Right lobe of liver (tissue), 4 donors: ENCODE measurements around the gene BEND7.

Source experiments
- POLR2A ChIP-seq: fragments of 450-650 bp; IDR thresholded peaks from one replicate; pipeline ENCODE4 v1.6.1; 2017; ENCODE audit warnings: antibody characterized with exemption, mild to moderate bottlenecking
- TF ChIP-seq, protein P1 (sequence below), 4 donors: fragments of 200-600 bp in 3 of 4; fragments of 450-650 bp in 1 of 4; IDR thresholded peaks; one replicate each; pipeline versions ENCODE4 v1.5.1 to v1.8.0; 2016 to 2022; ENCODE audit warnings: antibody characterized with exemption in 4 of 4, mild to moderate bottlenecking in 2 of 4
- donor health status: DM: no; HTN: no; CAD: no.
- donor health status: DM: no; HTN: no; CAD: no.
- donor health status: DM: no; HTN: yes; CAD: no.

DNA sequence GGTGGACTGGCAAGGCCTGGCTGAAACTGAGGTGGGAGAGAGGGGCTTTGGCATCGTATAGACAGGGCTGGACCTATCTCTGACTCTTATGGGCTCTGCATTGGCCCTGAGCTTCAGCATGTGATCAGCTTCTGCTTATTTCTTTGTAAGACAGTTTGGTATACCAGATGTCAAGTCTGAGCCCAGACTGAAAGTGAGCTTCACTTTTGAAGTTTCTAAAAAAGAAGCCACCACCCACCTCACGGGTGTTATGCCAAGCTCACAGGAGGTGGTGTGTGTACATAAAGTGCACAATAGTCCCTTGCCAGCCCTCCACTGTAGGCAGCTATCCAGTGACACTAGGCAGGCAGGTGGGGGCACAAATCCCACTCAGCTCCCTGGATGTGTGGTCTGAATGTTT, 112.1 kb downstream of the BEND7 start:
- TF ChIP-seq, protein P1, sequence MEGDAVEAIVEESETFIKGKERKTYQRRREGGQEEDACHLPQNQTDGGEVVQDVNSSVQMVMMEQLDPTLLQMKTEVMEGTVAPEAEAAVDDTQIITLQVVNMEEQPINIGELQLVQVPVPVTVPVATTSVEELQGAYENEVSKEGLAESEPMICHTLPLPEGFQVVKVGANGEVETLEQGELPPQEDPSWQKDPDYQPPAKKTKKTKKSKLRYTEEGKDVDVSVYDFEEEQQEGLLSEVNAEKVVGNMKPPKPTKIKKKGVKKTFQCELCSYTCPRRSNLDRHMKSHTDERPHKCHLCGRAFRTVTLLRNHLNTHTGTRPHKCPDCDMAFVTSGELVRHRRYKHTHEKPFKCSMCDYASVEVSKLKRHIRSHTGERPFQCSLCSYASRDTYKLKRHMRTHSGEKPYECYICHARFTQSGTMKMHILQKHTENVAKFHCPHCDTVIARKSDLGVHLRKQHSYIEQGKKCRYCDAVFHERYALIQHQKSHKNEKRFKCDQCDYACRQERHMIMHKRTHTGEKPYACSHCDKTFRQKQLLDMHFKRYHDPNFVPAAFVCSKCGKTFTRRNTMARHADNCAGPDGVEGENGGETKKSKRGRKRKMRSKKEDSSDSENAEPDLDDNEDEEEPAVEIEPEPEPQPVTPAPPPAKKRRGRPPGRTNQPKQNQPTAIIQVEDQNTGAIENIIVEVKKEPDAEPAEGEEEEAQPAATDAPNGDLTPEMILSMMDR (IDR thresholded peaks at IDR 0.05): no peak
- TF ChIP-seq POLR2A: no peak
